Neural cell (in vitro differentiated cells): ENCODE measurements around the gene SERPINH1. TPM values are rescaled to one million over a fixed set of nuclear protein-coding genes. Genes with fewer than 3 reads are reported as not detected.

ENCODE experiments used
- H2AFZ ChIP-seq: fragments of 200-600, 300-800 bp; sonication (generic), shearing (Covaris generic); 2 replicates; pipeline ENCODE4 v1.6.0; 2014; ENCODE audit warnings: low read depth, mild to moderate bottlenecking, antibody characterized with exemption, low read length, moderate library complexity
- H3F3A ChIP-seq: fragments of 200-600 bp; shearing (Covaris generic); 2 replicates; pipeline ENCODE4 v1.6.1; 2016; ENCODE audit warnings: mild to moderate bottlenecking, moderate library complexity, mixed read lengths, antibody characterized with exemption, low read length; ENCODE audit not compliant: insufficient read depth, poor library complexity, severe bottlenecking
- H3K27ac ChIP-seq: fragments of 200-600, 300-800 bp; sonication (generic), shearing (Covaris generic); 2 replicates; pipeline ENCODE4 v1.5.1; 2014; ENCODE audit warnings: mild to moderate bottlenecking, low read length, moderate library complexity
- H3K27me3 ChIP-seq: fragments of 300-800, 200-600 bp; sonication (generic), shearing (Covaris generic); 2 replicates; pipeline ENCODE4 v1.6.0; 2014; ENCODE audit warnings: mild to moderate bottlenecking, low read depth, low read length, moderate library complexity; ENCODE audit not compliant: insufficient read depth
- H3K36me3 ChIP-seq: fragments of 300-800, 200-600 bp; sonication (generic), shearing (Covaris generic); 2 replicates; pipeline ENCODE4 v1.5.1; 2014; ENCODE audit warnings: mild to moderate bottlenecking, antibody characterized with exemption, low read length, moderate library complexity; ENCODE audit not compliant: insufficient read depth
- H3K4me2 ChIP-seq: fragments of 300-800, 200-600 bp; sonication (generic), shearing (Covaris generic); 2 replicates; pipeline ENCODE4 v1.6.0; 2014; ENCODE audit warnings: mild to moderate bottlenecking, low read length
- H3K4me3 ChIP-seq: fragments of 300-800, 200-600 bp; sonication (generic), shearing (Covaris generic); 2 replicates; pipeline ENCODE4 v1.5.1; 2014; ENCODE audit warnings: mild to moderate bottlenecking, low read length, moderate library complexity
- H3K79me2 ChIP-seq: fragments of 200-600 bp; shearing (Covaris generic); replicated peaks from 2 replicates; pipeline ENCODE4 v1.6.0; 2014; ENCODE audit warnings: mild to moderate bottlenecking, low read length, moderate library complexity; ENCODE audit not compliant: insufficient read depth
- H3K9ac ChIP-seq: fragments of 300-800, 200-600 bp; sonication (generic), shearing (Covaris generic); 2 replicates; pipeline ENCODE4 v1.6.1; 2016; ENCODE audit warnings: mild to moderate bottlenecking, low read length, mixed read lengths
- H3K9me2 ChIP-seq: fragments of 200-600 bp; shearing (Covaris generic); 2 replicates; pipeline ENCODE4 v1.6.1; 2016; ENCODE audit warnings: mild to moderate bottlenecking, low read length, mixed read lengths; ENCODE audit not compliant: insufficient read depth
- H3K9me3 ChIP-seq: fragments of 200-600, 300-800 bp; sonication (generic), shearing (Covaris generic); 2 replicates; pipeline ENCODE4 v1.6.1; 2016; ENCODE audit warnings: mild to moderate bottlenecking, mixed run types, low read length, moderate library complexity, mixed read lengths
- H4K20me1 ChIP-seq: fragments of 200-600 bp; shearing (Covaris generic); 2 replicates; pipeline ENCODE4 v1.6.1; 2016; ENCODE audit warnings: mild to moderate bottlenecking, mixed run types; ENCODE audit not compliant: insufficient read depth
- EP300 ChIP-seq: fragments of 450-650 bp; conservative IDR thresholded peaks from 2 replicates; pipeline ENCODE4 v1.6.1; 2014; ENCODE audit warnings: antibody characterized with exemption, mild to moderate bottlenecking, moderate library complexity; ENCODE audit not compliant: poor library complexity, severe bottlenecking
- EZH2 ChIP-seq: fragments of 200-600, 300-800 bp; shearing (Covaris generic), sonication (generic); IDR thresholded peaks from 2 replicates; pipeline ENCODE4 v1.6.1; 2014; ENCODE audit warnings: antibody characterized with exemption, low read length, borderline replicate concordance, mild to moderate bottlenecking; ENCODE audit not compliant: insufficient read depth, poor library complexity, severe bottlenecking
- MXI1 ChIP-seq: fragments of 450-650 bp; conservative IDR thresholded peaks from 2 replicates; pipeline ENCODE4 v1.6.1; 2014; ENCODE audit warnings: antibody characterized with exemption, mild to moderate bottlenecking; ENCODE audit not compliant: poor library complexity, severe bottlenecking
- POLR2AphosphoS5 ChIP-seq: IDR thresholded peaks from 2 replicates; pipeline ENCODE4 v1.6.1; 2012
- RAD21 ChIP-seq: fragments of 450-650 bp; conservative IDR thresholded peaks from 2 replicates; pipeline ENCODE4 v1.6.1; 2014; ENCODE audit warnings: antibody characterized with exemption, mild to moderate bottlenecking, moderate library complexity
- REST ChIP-seq: IDR thresholded peaks from 2 replicates; pipeline ENCODE4 v1.6.1; 2012; ENCODE audit warnings: borderline replicate concordance
- SMC3 ChIP-seq: fragments of 450-650 bp; conservative IDR thresholded peaks from 2 replicates; pipeline ENCODE4 v1.6.1; 2014; ENCODE audit warnings: antibody characterized with exemption, mild to moderate bottlenecking, moderate library complexity; ENCODE audit not compliant: poor library complexity
- TAF1 ChIP-seq: IDR thresholded peaks from 2 replicates; pipeline ENCODE4 v1.6.1; 2012; ENCODE audit warnings: low read depth
- polyA plus RNA-seq: library from polyadenylated mRNA; depleted of rRNA; stranded (reverse); fragments of >200 nt; gene quantifications from 2 replicates; pipeline ENCODE4 v1.2.3, GENCODE V29; 2014
- TF ChIP-seq, protein P1 (sequence below): fragments of 450-650 bp; IDR thresholded peaks from 2 replicates; pipeline ENCODE4 v1.5.1; 2014; ENCODE audit warnings: antibody characterized with exemption, mild to moderate bottlenecking, moderate library complexity; ENCODE audit not compliant: poor library complexity, severe bottlenecking

The SERPINH1 gene
- polyA plus RNA-seq, 1 donor from 2014 or later = 16.1 TPM

DNA sequence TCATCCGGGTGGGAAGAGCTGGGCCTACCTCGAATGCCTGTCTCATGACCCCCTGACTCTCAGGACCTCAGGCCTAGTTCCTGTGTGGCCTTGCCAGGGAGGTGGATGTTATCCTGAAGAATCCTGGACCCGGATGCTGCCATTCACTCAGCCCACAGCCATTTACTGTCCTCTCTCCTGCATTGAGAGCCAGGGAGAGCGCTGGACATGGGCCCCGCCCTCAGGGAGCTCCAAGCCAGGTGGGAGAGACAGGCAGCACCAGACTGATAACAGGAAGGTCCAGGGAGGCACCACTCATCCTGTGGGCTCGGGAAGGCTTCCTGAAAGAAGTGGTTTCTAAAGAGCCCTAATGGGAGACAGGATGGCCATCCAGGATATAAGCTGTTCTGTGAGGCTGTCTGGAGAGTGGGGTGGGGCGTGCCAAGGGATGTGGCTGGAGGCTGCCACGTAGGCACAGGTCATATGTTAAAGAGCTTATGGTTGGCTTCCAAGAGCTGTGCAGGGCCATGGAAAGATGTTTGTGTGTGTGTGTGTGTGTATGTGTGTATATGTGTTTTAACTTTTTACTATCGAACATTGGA lies 8.6 kb downstream of the SERPINH1 start:
- Histone ChIP-seq H3K27me3 (no peaks in the 10 kb centered on the region), H3K9me3 (no peaks in the 10 kb centered on the region), H3K27ac (no peak overlapping the region), H3K36me3 (no peaks in the 10 kb centered on the region), H3F3A (no peaks in the 10 kb centered on the region), H3K79me2 (no peaks in the 10 kb centered on the region), H3K4me2 (no peak overlapping the region), H3K9ac (no peak overlapping the region), H2AFZ (no peak overlapping the region), H4K20me1 (no peaks in the 10 kb centered on the region), H3K9me2 (no peaks in the 10 kb centered on the region), H3K4me3 (no peak overlapping the region)
- TF ChIP-seq SMC3 (no peak), EP300 (no peak), MXI1 (no peak), POLR2AphosphoS5 (no peak), REST (no peak), RAD21 (no peak), EZH2 (no peak), TAF1 (no peak)
- TF ChIP-seq, protein P1, sequence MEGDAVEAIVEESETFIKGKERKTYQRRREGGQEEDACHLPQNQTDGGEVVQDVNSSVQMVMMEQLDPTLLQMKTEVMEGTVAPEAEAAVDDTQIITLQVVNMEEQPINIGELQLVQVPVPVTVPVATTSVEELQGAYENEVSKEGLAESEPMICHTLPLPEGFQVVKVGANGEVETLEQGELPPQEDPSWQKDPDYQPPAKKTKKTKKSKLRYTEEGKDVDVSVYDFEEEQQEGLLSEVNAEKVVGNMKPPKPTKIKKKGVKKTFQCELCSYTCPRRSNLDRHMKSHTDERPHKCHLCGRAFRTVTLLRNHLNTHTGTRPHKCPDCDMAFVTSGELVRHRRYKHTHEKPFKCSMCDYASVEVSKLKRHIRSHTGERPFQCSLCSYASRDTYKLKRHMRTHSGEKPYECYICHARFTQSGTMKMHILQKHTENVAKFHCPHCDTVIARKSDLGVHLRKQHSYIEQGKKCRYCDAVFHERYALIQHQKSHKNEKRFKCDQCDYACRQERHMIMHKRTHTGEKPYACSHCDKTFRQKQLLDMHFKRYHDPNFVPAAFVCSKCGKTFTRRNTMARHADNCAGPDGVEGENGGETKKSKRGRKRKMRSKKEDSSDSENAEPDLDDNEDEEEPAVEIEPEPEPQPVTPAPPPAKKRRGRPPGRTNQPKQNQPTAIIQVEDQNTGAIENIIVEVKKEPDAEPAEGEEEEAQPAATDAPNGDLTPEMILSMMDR = no peak

- Histone ChIP-seq H3K4me2 (no peak overlapping the region), H3K9me3 (no peaks in the 10 kb centered on the region), H3K36me3 (no peaks in the 10 kb centered on the region), H3K27ac (no peak overlapping the region), H3F3A (no peaks in the 10 kb centered on the region), H2AFZ (no peak overlapping the region), H4K20me1 (no peaks in the 10 kb centered on the region), H3K27me3 (no peaks in the 10 kb centered on the region), H3K79me2 (no peaks in the 10 kb centered on the region), H3K4me3 (no peak overlapping the region), H3K9me2 (no peaks in the 10 kb centered on the region), H3K9ac (no peak overlapping the region)
- TF ChIP-seq TAF1 (no peak), EZH2 (no peak), EP300 (no peak), REST (no peak), POLR2AphosphoS5 (no peak), RAD21 (no peak), SMC3 (no peak), MXI1 (no peak)
- TF ChIP-seq, protein P1 = no peak
Measured at GRCh38 chr11:75571625-75572024, 9.6 kb downstream of the SERPINH1 start.
